Activated naive CD4-positive, alpha-beta T cell treated with anti-CD3 and anti-CD28 coated beads, Interleukin-2, amount 50 U/mL, for 24 hours (primary cell): ENCODE data around the gene DCP2.
"Not testable (repeated sequence)": the region's sequence is repeated elsewhere in the genome, so short reads cannot be mapped to it uniquely, and the experiment has no call there.

ENCODE experiments used
- H3K27ac Mint-ChIP-seq: one replicate; pipeline ENCODE4 v1.8.0; 2021; ENCODE audit warnings: mild to moderate bottlenecking, mixed read lengths
- H3K27me3 Mint-ChIP-seq: one replicate; pipeline ENCODE4 v1.8.0; 2021; ENCODE audit warnings: mixed read lengths
- H3K36me3 Mint-ChIP-seq: one replicate; pipeline ENCODE4 v1.8.0; 2021; ENCODE audit warnings: mixed read lengths
- H3K4me1 Mint-ChIP-seq: one replicate; pipeline ENCODE4 v1.8.0; 2021; ENCODE audit warnings: mixed read lengths
- H3K4me3 Mint-ChIP-seq: one replicate; pipeline ENCODE4 v1.8.0; 2021; ENCODE audit warnings: mild to moderate bottlenecking, mixed read lengths
- H3K9me3 Mint-ChIP-seq: one replicate; pipeline ENCODE4 v1.8.0; 2021; ENCODE audit warnings: mixed read lengths

DCP2 gene

GRCh38 chr5:112958093-112959088 is 18.2 kb upstream of the DCP2 start:
- peaks cover 17% of the 10 kb centered on the region for H3K4me1 Mint-ChIP-seq
- H3K36me3 Mint-ChIP-seq: peaks cover 1% of the 10 kb centered on the region
- no peak overlapping the region for H3K27ac Mint-ChIP-seq
- H3K4me3 Mint-ChIP-seq: no peak overlapping the region
- H3K27me3 Mint-ChIP-seq: no peaks in the 10 kb centered on the region
- no peaks in the 10 kb centered on the region for H3K9me3 Mint-ChIP-seq

GRCh38 chr5:112959872-112960271 is 16.7 kb upstream of the DCP2 start:
- not testable (repeated sequence) for H3K4me3 Mint-ChIP-seq, H3K36me3 Mint-ChIP-seq, H3K9me3 Mint-ChIP-seq, H3K27me3 Mint-ChIP-seq, H3K27ac Mint-ChIP-seq
- peaks cover 26% of the 10 kb centered on the region for H3K4me1 Mint-ChIP-seq

- peaks cover 26% of the 10 kb centered on the region for H3K4me1 Mint-ChIP-seq
- H3K27ac Mint-ChIP-seq: no peak overlapping the region
- H3K4me3 Mint-ChIP-seq: no peak overlapping the region
- no peaks in the 10 kb centered on the region for H3K27me3 Mint-ChIP-seq
- no peaks in the 10 kb centered on the region for H3K9me3 Mint-ChIP-seq
- no peaks in the 10 kb centered on the region for H3K36me3 Mint-ChIP-seq
Measured at GRCh38 chr5:112960315-112960714, 16.3 kb upstream of the DCP2 start.

- no peaks in the 10 kb centered on the region for H3K27me3 Mint-ChIP-seq
- H3K27ac Mint-ChIP-seq: no peak overlapping the region
- no peaks in the 10 kb centered on the region for H3K9me3 Mint-ChIP-seq
- peaks cover 26% of the 10 kb centered on the region for H3K4me1 Mint-ChIP-seq
- no peaks in the 10 kb centered on the region for H3K36me3 Mint-ChIP-seq
- no peak overlapping the region for H3K4me3 Mint-ChIP-seq
Measured at GRCh38 chr5:112960863-112961504, 15.6 kb upstream of the DCP2 start.

GRCh38 chr5:112963374-112963733 is 13.2 kb upstream of the DCP2 start:
- Mint-ChIP-seq H3K4me1 (peaks cover 26% of the 10 kb centered on the region), H3K27ac (peak overlapping the region; percentile 75)
- H3K27me3 Mint-ChIP-seq, H3K9me3 Mint-ChIP-seq, H3K4me3 Mint-ChIP-seq, H3K36me3 Mint-ChIP-seq: not testable (repeated sequence)

GRCh38 chr5:112965733-112966306 is 10.8 kb upstream of the DCP2 start:
- no peaks in the 10 kb centered on the region for H3K36me3 Mint-ChIP-seq
- H3K4me3 Mint-ChIP-seq: no peak overlapping the region
- H3K4me1 Mint-ChIP-seq: peaks cover 15% of the 10 kb centered on the region
- no peak overlapping the region for H3K27ac Mint-ChIP-seq
- no peaks in the 10 kb centered on the region for H3K27me3 Mint-ChIP-seq
- no peaks in the 10 kb centered on the region for H3K9me3 Mint-ChIP-seq

- peaks cover 14% of the 10 kb centered on the region for H3K4me1 Mint-ChIP-seq
- no peak overlapping the region for H3K4me3 Mint-ChIP-seq
- no peaks in the 10 kb centered on the region for H3K27me3 Mint-ChIP-seq
- no peaks in the 10 kb centered on the region for H3K9me3 Mint-ChIP-seq
- no peaks in the 10 kb centered on the region for H3K36me3 Mint-ChIP-seq
- no peak overlapping the region for H3K27ac Mint-ChIP-seq
Measured at GRCh38 chr5:112967520-112968083, 9.0 kb upstream of the DCP2 start.

GRCh38 chr5:112968411-112969106 is 8.0 kb upstream of the DCP2 start:
- no peak overlapping the region for H3K4me3 Mint-ChIP-seq
- no peaks in the 10 kb centered on the region for H3K36me3 Mint-ChIP-seq
- H3K27me3 Mint-ChIP-seq: no peaks in the 10 kb centered on the region
- no peaks in the 10 kb centered on the region for H3K9me3 Mint-ChIP-seq
- no peak overlapping the region for H3K27ac Mint-ChIP-seq
- peaks cover 7% of the 10 kb centered on the region for H3K4me1 Mint-ChIP-seq

GRCh38 chr5:112971276-112971675 is 5.3 kb upstream of the DCP2 start:
- H3K4me1 Mint-ChIP-seq: peaks cover 13% of the 10 kb centered on the region
- H3K9me3 Mint-ChIP-seq: no peaks in the 10 kb centered on the region

GRCh38 chr5:112973036-112973435 is 3.6 kb upstream of the DCP2 start:
- Mint-ChIP-seq H3K27ac (no peak overlapping the region), H3K36me3 (no peaks in the 10 kb centered on the region), H3K27me3 (no peaks in the 10 kb centered on the region), H3K4me1 (peaks cover 14% of the 10 kb centered on the region), H3K4me3 (no peak overlapping the region), H3K9me3 (no peaks in the 10 kb centered on the region)

More at GRCh38 chr5:112971276-112971675, 5.3 kb upstream of the DCP2 start:
- Mint-ChIP-seq H3K27me3 (no peaks in the 10 kb centered on the region), H3K36me3 (no peaks in the 10 kb centered on the region), H3K27ac (no peak overlapping the region), H3K4me3 (no peak overlapping the region)

- Mint-ChIP-seq H3K4me1 (peaks cover 23% of the 10 kb centered on the region), H3K36me3 (no peaks in the 10 kb centered on the region), H3K27me3 (no peaks in the 10 kb centered on the region), H3K9me3 (no peaks in the 10 kb centered on the region), H3K4me3 (no peak overlapping the region), H3K27ac (no peak overlapping the region)
Measured at GRCh38 chr5:112973904-112974303, 2.7 kb upstream of the DCP2 start.

GRCh38 chr5:112974901-112975300 is 1.7 kb upstream of the DCP2 start:
- Mint-ChIP-seq H3K27me3 (no peaks in the 10 kb centered on the region), H3K9me3 (no peaks in the 10 kb centered on the region), H3K4me1 (peaks cover 32% of the 10 kb centered on the region), H3K4me3 (peak overlapping the region; percentile 99), H3K36me3 (peaks cover 2% of the 10 kb centered on the region), H3K27ac (peak overlapping the region; percentile 98)

GRCh38 chr5:112975721-112976431 is 722 bp upstream of the DCP2 start:
- H3K4me1 Mint-ChIP-seq: peaks cover 41% of the 10 kb centered on the region
- peaks cover 2% of the 10 kb centered on the region for H3K36me3 Mint-ChIP-seq
- H3K27ac Mint-ChIP-seq: peak overlapping the region; percentile 98
- H3K4me3 Mint-ChIP-seq: peak overlapping the region; percentile 99
- no peaks in the 10 kb centered on the region for H3K9me3 Mint-ChIP-seq
- H3K27me3 Mint-ChIP-seq: no peaks in the 10 kb centered on the region

GRCh38 chr5:112977440-112977861 is 853 bp downstream of the DCP2 start:
- Mint-ChIP-seq H3K4me1 (peaks cover 54% of the 10 kb centered on the region), H3K4me3 (peak overlapping the region; percentile 99)

GRCh38 chr5:112978836-112979235 is 2.2 kb downstream of the DCP2 start:
- peak overlapping the region; percentile 99 for H3K4me3 Mint-ChIP-seq
- H3K4me1 Mint-ChIP-seq: peaks cover 67% of the 10 kb centered on the region
- H3K27me3 Mint-ChIP-seq: no peaks in the 10 kb centered on the region
- H3K36me3 Mint-ChIP-seq: peaks cover 12% of the 10 kb centered on the region
- H3K9me3 Mint-ChIP-seq: no peaks in the 10 kb centered on the region
- H3K27ac Mint-ChIP-seq: peak overlapping the region; percentile 38

More at GRCh38 chr5:112977440-112977861, 853 bp downstream of the DCP2 start:
- H3K27me3 Mint-ChIP-seq: no peaks in the 10 kb centered on the region
- peaks cover 5% of the 10 kb centered on the region for H3K36me3 Mint-ChIP-seq
- H3K27ac Mint-ChIP-seq: peak overlapping the region; percentile 98
- no peaks in the 10 kb centered on the region for H3K9me3 Mint-ChIP-seq
